CD4-positive, alpha-beta T cell treated with Interferon alpha-2 for 1 hour (primary cell): ENCODE measurements around the gene MAP7D2.
"Not testable (repeated sequence)": the region's sequence is repeated elsewhere in the genome, so short reads cannot be mapped to it uniquely, and the experiment has no call there.

Experiments
- DNase-seq, 2 donors: peaks; one replicate each; pipeline ENCODE4 v3.0.0-alpha.2; 2020 to 2022

MAP7D2 gene

DNA sequence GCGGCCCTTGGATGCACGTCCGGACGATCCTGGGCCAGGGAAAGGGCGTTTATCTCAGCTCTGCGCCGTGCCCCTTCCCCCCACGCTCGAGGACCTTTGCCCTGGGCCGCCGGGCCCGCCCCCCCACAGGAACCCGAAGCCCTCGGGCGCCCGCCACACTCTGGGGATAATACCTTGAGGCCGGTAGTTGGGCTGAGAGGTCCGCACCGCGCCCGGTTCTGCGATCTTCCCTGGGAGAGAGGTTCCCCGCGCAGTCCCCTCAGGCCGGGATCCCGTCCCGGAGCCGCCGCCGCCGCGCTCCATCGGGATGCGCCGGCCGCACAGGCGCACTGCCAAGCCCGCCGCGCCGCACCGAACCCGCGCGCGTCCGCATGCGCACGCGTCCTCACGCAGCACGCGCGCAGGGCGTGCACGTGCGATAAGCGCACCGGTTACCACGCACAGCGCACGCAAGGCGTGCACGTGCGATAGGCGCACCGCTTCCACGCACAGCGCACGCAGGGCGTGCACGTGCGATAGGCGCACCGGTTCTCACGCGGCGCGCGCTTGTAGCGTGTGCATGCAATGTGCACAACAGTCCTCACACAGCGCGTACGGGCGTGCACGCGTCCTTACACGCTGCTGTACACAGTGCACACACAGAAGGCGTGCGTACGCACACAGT, at the start of gene MAP7D2:
Gene MAP7D2 (minus strand): TSS at position 331 of the 664 bp plus-strand sequence. CDS start 28 bp downstream, at position 303.
- no peak for DNase-seq

DNA sequence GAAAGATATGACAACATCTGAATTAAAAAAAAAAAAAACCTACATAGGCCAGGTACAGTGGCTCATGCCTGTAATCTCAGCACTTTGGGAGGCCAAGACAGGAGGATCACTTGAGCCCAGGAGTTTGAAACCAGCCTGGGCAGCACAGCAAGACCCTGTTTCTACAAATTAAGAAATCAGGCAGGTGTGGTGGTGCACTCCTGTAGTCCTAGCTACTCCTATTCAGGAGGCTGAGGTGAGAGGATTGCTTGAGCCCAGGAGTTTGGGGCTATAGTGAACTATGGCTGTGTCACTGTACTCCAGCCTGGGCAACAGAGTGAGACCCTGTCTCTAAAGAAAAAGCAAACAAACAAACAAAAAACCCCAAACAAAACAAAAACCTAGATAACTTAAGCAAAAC, 45.8 kb upstream of the MAP7D2 start:
- not testable (repeated sequence) for DNase-seq

DNA sequence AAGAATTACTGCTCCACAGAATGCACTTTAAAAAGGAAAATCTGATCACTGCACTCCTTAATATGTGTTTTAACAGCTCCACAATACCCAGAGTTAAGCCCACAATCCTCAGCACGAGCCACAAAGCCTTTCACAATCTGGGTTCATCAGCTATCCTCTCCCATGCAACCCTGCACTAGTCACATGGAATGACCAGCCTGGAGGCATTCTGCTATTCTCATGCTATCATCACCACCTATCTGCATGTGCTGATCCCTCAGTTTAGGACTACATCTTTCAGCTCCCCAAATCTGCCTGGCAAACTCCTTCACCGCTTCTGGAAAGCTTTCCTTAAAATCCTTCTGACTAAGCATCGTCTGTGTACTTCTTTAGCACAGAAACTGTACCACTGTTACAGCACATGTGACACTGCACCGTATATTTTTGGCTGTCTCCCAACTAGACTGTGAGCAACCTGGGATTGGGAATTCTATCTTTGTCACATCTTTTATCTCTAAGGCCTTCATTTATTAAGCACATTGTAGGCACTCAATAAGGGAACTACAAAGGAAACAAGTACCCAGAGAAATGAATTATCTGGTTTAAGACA, 43.2 kb upstream of the MAP7D2 start:
- DNase-seq = no peak

DNA sequence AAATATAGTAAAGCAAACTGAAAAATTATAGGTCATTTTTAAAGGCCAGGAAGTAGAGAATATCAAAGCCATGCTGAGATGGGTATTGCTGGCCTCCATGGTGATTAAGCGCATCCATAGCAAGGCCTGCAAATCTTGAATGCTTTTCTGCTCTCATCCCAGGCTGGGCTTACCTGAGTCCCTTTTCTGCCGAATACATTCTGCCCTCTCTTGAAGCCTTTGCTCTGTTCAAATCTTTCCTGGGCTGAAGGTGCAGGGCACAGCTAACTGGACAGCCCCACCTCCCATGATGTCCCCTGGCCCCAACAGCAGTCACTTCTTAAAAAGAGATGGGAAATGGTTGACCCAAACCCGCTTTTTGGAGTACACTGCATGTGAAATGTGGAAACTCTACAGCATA, 35.0 kb upstream of the MAP7D2 start:
- no peak for DNase-seq

DNA sequence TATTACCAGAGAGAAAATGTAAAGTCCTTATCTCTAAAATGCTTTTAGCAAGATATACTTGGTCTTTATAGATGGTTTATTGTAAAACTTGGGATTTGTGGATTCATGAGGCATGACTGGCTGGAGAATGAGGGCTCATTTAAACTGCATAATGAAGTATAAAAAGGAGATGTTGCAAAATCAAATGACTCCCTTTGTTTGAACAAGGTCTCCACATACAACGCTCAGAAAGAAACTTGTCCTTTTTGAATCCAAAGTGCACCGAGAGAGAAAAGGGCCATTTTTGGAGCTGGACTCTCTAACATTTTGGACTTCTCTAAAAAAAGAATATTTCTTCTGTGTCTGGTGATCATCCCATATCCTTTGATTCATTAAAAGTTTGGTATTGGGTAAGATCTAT, 32.6 kb upstream of the MAP7D2 start:
- DNase-seq = no peak

DNA sequence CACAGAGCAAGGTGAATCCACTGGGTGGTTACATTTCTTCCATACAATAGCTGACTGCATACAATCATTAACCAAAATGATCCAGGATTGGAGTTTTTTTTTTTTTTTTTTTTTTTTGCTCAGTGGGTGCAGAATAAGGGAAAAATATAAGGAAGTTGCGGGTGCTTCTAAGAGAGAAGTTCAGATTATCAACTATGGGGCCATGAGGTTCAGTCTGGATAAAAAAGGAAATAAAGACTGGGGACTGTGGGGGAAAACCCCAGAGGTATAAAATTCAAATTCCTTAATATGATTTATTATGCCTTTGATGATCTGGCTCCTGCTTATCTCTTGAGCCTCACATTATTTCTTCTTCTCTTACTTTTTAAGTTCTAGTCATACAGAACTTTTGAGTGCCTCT, 30.9 kb upstream of the MAP7D2 start:
- DNase-seq = no peak

DNA sequence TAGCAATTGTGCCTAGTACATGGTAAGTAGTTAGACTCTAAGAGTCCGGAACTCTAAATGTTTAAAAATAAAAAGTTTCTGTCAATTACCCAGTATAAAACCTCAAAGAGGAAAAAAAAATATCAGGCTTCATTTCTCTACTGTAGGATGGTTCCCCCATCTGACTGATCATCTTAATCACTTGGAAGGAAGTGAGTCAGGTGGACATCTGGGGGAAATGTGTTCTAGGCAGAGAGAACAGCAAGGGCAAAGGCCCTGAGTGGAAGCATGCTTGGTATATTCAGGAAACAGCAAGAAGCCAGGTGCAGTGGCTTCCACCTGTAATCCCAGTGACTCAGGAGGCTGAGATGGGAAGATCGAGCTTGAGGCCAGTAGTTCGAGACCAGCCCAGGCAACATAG, 27.8 kb upstream of the MAP7D2 start:
- no peak for DNase-seq

DNA sequence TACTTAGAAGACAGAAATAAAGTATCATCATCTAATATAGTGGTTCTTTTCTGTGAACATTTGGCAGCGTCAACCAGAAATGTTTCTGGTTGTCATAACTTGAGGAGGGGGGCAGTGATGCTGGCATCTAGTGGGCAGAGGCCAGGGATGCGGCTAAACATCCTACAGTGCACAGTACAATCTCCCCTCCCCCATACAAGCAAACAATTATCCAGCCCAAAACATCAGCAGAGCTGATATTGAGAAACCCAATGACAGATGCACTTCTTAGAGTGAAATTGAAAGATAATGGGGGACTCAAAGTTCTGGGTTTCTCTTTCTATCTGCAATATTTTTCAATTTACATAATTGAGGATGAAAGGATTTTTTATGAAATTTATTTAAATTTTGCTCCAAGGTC, 26.9 kb upstream of the MAP7D2 start:
- DNase-seq = no peak

DNA sequence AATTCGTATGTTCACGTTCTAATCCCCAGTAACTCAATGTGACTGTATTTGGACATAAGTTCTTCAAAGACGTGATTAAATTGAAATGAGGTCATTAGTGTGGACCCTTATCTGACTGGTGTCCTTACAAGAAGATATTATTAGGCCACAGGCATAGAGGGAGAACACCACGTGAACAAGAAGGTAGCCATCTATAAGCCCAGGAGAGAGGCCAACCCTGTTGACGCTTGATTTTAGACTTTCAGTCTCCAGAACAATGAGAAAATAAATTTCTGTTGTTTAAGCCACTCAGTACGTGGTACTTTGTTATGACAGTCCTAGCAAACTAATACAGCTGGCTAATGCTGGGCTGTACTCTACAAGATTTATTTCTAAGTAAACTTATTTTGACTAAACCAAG, 26.4 kb upstream of the MAP7D2 start:
- no peak for DNase-seq

DNA sequence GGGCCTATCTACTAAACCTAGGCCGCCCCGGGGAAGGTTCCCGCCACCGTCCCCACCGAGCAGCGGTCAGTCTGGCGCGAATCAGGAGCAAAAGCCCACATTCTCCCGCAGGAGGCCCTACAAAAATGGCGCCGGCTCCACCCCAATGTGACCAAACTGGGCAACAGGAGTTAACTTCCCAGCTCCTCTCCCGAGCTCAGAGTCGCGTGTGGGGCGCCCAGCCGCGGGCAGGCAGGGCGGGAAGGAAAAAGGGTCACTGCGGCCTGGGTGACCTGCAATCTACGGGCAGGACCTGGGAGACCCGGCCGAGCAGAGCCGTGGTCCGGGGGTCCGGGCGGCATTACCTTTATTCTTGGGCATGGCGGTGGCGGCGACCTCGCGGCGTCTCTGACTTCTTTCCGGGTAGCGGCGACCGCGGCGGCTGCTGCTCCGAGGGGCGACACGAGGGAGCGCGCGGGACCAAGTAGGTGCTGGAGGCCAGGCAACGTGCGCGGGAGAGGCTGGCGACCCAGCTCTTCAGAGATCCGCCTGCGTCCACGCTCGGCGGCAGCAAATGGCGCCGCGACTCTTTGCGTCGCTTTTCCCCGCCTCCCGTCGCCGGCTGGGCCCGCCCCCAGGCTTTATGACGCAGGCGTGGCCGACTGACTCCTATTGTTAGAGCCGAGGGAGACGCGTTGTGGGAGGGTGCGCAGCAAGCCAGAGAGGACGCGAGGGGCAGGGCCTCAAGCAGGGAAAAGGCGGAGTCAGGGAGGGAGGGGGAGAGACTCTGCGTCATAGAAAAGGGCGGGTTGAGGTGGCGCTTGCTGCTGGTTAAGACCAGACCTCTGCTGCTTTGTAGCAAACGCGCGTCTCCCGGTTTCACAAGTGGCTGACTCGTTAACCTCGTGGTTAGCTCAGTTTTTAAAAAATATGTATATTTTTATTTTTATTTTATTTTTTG, 24.8 kb upstream of the MAP7D2 start, which contains the start of gene EIF1AX:
Gene EIF1AX (minus strand): TSS at position 558 of the 940 bp plus-strand sequence. CDS start 198 bp downstream, at position 360.
- DNase-seq = peak; percentile 97 to 99

DNA sequence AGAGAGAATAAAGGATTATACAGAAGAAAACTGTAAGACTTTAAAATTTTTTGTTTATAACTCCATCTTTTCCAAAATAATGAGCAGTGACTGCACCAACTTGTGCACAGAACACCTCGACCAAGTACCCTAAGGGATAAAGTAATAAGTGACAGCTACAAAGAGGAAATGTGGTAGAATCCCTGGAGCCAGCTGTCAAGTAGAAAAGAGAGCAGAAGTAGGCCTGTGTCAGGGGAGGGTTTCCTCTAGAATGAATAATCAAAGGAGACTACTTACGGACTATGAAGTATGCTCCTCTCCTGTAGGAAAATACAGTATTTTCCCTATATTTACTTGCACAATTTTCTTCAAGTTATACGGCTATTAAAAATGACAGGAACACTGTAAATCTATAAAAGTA, 23.7 kb upstream of the MAP7D2 start:
- no peak for DNase-seq

DNA sequence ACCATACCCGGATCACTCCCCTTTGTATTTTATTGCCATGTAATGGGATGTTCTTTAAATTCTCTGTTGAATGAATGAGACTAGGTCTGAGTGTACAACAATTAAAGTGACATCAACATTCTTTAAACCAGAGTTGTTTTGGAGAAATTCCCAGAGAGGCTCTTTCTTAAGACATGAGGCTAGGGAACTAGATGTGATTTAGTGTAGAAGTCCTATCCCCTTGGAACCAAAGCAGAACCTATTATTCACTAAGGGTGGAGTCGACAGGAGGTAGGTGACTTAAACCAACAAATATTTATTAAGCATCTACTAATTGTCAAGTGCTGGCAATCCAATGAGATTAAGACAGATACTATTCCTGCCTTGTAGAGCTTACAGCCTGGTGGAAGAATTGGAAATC, 23.3 kb upstream of the MAP7D2 start:
- no peak for DNase-seq

DNA sequence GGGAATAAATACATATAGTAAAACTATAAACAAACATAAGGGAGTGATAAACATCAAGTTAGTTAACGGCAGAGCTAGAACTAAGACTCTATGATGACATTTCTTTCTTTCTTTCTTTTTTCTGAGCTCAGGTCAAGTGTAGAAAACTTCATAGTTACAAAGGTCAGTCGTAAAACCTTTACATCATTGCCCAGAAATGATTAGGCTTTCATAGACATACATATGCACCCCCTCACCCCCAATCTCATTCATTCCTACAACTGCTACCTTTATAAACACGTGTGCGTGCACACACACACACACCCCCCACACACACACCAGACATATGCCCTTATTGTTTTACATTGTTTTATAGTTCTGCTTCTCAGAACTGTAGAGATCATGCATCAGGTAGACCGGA, 19.2 kb upstream of the MAP7D2 start:
- DNase-seq = no peak

DNA sequence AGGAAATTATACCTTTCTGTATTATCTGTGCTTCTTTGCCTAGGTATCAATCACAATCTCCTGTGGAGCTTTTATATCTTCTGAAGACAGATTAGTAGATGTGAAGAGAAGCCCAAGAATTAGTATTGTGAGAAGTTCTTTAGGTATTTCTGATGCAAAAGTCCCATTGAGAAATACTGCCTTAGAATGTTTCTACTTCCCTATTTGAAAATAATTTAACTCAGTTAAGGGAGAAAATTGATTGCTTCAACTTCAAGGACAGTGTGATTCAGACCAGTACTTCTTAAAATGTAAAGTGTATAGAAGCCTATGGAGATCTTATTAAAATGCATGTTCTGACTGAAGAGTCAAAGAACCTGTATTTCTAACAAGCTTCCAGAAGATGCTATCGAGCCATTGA, 16.0 kb upstream of the MAP7D2 start:
- no peak for DNase-seq

DNA sequence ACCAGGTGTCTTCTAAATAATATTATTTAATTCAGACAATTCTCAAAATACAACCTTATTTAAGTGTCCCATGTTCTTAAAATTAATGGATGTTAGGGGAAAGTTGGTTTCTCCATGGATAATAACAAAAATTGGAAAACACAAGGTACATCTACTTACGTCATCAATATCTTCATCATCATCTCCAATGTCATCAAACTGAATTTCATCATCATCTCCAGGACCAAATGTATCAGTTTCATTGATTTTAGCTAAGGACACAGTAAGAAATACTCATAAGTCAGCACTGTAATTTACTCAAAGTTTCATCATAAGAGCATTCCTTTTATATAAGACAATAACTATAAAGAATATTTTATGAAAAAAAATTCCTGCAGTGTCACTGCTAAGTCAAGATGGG, 13.7 kb upstream of the MAP7D2 start:
- DNase-seq = no peak

DNA sequence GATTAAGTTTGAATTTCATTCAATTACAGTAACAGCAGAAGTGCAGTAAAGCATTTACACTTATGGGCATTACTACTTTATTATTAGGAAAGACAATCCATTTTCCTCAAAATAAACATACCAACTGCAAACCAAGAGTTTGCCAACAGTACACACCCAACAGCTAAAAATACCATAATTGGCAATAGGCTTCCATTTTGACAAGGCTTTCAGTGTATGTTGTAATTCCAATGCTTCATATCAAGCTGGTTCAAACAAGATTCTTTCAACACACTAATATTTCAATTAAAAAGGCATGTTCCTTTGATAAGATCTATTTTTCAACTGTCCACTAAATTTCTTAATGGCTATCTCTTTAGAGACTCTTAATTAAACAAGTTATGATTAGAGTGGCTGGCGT, 12.8 kb upstream of the MAP7D2 start:
- DNase-seq = no peak

DNA sequence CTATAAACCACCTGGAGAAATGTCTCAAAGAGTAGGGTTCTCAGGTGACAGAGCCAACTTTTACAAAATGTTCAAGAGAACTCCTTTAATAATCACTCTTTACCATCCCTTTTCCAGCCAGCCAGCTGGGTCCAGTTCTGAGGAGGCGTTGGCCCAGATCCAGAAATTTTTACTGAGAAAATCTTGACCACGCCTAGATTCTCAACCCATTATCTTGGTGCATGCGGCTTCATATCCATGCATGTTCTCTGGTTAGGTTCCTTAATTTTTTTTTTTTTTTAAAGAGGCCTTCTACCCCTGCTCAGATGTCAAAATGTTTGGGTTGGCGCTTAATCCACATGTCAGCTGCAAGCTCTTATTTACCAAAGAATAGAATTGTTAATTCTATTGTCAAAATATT, 12.0 kb upstream of the MAP7D2 start:
- no peak for DNase-seq

DNA sequence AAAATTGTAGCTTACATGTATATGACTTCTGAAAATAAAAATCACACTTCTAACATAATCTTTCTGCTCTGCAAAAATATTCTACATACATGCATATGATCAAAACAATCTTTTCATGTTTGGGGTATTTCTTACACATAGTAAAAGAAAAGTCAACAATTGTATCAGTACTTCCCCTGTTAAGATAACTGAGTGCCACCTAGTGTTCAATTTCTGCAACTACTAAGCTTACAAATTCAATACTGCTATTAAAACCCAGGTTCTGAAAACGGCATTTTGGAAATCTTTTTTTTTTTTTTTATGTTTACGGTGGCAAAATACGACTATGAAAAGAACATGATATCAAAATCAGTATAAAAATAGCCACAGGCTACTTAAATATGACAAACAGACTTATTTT, 10.7 kb upstream of the MAP7D2 start:
- DNase-seq = peak in 1 of 2 donors; percentile 28

DNA sequence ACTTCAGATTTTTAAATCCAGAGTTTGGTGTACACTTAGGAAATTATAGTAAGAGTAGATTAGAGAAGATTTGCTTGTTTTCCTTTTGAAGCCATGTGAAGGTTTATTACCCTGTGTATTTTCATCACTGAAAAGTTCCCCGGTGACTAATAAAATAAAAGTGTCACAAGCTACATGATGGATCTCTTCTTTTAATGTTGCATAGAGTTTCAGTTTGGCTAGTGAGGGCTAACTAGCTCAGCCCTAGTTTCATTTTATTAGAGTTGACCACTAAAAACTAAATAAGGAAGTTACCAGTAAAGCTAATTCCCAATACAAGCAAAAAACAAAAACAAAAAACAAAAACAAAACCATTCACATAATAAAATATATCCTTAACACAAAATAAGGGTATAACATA, 10.1 kb upstream of the MAP7D2 start:
- DNase-seq = not testable (repeated sequence)

DNA sequence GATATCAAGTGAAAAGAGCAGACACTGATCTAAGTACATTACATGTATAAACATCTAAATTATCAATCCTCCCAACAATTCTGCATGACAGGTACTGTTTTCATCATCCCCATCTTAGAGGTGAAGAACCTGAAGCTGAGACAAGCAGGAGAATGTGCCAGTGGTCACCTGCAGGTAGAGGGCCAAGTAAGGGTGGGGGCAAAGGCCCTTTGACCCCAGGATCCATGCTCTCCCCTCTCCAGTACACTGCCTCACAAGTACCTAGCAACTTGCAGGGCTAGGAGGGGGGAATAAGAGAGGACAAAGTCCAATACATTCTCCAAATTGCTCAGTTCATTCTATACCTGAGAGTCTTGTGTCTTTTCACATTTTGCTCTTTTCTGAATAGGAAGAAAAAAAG, 8.3 kb upstream of the MAP7D2 start:
- DNase-seq = no peak

DNA sequence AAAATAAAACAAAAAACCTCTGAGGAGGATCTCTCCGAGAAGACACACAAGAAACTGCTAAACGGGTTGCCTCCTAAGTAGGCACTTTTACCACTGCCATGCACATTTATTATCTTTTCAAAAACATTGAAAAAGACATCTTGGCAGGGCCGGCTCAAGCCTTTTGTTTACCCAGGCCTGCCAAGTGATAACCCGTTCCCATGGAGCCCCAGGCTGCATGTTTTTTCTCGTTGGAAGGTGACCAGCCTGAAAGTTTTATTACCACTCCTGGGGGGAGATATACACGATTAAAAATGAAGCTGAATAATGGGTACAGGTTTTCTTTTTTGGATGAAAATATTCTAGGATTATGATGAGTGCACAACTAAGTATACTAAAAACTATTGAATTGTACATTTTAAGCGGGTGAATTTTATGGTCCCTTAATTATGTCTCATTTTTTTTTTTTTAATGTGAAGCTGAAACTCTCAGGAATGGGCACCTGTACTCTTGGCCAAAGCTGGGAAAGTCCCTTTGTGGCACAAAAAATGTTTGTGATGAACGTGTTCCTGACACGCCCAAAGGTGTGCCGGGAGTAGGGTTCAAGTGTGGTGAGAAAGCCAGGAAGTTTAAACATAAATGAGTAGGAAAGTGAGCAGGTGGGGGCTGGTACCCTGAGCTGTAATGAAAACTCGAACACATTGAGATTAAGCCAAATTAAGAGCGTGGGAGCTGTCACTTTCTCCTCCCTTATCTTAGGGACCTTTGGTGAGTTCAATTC, 1.5 kb upstream of the MAP7D2 start:
- no peak for DNase-seq

DNA sequence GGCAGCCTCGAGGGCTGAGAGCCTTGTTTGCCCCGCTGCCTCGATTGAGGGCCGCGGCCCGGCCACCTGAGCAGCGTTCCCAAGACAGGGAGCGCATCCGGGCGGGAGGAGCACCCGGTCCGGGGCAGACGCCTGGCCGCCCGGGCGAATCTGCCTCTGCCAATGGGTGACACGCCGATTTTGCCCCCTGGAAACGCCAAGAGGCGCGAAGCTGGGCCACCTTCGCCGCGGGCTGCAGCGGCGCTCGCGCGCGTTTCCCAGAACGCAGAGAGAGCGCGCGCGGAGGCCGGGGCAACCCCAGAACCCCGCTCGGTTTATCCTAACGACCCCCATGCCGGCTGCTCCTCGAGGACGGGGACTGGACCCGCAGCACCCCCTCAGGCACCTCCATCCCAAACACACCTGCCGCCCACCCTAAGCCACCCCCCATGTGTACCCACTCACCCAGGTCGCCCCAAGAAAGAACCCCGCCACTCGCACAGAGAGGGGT, 575 bp downstream of the MAP7D2 start:
- DNase-seq = no peak
